HG02973 (cell line): ENCODE results near the gene SLC35C1.
"Not testable (repeated sequence)": the region's sequence is repeated elsewhere in the genome, so short reads cannot be mapped to it uniquely, and the experiment has no call there.

Experiments
- ATAC-seq: cut with Tn5 transposase; IDR thresholded peaks from one replicate; pipeline ENCODE4 v1.9.1; 2021; ENCODE audit warnings: moderate library complexity; ENCODE audit not compliant: unreplicated experiment

SLC35C1 gene

GRCh38 chr11:45809456-45810395 is 4.8 kb downstream of the SLC35C1 start:
- ATAC-seq, result no peak

DNA sequence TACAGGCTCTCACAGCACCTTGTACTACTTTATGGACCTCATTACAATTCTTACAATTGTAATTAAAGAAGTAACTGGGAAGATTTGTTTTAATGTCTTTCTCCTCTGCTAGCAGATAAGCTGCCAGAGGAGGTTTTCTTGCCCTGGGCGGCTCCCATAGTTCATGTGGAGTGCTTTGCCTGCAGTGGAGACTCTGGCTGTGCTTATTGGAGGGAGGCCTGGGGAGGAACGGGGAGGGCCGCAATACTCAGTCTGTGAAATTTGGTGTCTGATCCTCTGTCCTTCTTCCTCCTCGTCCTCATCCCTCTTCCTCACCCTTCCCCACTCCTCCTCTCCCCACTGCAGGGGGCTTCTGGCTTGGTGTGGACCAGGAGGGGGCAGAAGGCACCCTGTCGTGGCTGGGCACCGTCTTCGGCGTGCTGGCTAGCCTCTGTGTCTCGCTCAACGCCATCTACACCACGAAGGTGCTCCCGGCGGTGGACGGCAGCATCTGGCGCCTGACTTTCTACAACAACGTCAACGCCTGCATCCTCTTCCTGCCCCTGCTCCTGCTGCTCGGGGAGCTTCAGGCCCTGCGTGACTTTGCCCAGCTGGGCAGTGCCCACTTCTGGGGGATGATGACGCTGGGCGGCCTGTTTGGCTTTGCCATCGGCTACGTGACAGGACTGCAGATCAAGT is 5.6 kb downstream of the SLC35C1 start:
- ATAC-seq, result no peak

- ATAC-seq, result no peak
These were observed 6.1 kb downstream of the SLC35C1 start for GRCh38 chr11:45811109-45811435.

GRCh38 chr11:45811571-45812290 is 6.8 kb downstream of the SLC35C1 start:
- ATAC-seq, result no peak

DNA sequence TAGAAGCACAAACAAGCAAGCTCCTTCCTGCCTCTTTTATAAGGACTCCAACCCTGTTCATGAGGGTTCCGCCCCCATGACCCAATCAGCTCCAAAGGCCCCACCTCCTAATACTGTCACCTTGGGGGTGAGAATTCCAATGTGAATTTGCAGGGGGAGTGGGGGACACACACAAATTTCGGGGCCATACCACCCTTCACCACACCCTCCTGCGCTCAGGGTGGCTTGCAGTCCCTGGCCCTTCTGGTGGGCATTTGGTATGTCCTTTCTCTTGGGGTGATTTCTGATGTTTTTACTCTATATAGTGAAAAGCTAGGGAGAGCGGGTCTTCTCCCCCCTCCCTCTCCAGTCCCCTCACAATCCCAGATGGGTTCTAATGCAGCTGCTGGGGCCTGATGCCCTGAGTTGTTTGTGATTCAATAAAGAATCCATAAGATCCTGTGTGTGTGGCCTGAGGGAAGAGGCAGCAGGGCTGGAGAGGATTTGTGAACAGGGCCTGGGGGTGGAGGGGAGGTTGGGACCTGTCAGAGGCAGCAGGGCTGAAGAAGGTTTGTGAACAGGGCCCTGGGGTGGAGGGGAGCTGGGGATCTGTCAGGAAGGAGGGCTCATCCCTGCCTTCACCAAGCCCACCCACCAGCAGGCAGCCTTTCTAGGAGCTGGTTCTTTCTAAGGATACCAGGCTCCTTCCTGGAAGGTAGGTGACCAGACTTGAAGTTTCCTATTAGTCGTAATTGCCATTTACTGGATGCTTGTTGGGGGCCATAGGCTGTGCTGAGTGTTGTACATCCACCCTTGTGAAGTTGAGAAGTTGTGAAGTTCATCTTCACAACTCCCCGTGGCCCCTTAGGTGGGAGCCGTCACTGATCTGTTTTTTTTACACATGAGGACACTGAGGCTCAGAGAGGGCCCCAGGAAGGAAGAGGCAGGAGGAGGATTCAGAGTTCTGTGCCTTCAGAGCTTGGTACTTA is 7.9 kb downstream of the SLC35C1 start:
- no peak for ATAC-seq

GRCh38 chr11:45815747-45816146 is 10.8 kb downstream of the SLC35C1 start:
- ATAC-seq, result no peak

- ATAC-seq, result no peak
These were observed 11.7 kb downstream of the SLC35C1 start for GRCh38 chr11:45816614-45817013.

DNA sequence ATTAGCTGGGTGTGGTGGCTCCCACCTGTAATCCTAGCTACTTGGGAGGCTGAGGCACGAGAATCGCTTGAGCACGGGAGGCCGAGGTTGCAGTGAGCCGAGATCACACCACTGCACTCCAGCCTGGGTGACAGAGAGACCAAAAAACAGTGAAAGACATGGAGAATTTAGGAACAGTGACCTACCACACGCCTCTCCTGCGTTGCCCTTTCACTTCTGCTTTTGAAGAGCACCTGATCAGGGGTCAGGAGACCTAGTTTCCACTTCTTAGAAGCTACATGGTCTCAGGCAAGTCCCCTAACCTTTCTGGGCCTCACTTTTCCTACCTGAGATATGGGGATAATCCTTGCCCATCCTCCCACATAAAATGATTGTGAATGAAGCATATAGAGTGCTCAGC is 12.2 kb downstream of the SLC35C1 start:
- ATAC-seq, result no peak

GRCh38 chr11:45818961-45819605 is 14.1 kb downstream of the SLC35C1 start:
- ATAC-seq, result no peak

- ATAC-seq, result no peak
These were observed 15.4 kb downstream of the SLC35C1 start for GRCh38 chr11:45820211-45820857.

DNA sequence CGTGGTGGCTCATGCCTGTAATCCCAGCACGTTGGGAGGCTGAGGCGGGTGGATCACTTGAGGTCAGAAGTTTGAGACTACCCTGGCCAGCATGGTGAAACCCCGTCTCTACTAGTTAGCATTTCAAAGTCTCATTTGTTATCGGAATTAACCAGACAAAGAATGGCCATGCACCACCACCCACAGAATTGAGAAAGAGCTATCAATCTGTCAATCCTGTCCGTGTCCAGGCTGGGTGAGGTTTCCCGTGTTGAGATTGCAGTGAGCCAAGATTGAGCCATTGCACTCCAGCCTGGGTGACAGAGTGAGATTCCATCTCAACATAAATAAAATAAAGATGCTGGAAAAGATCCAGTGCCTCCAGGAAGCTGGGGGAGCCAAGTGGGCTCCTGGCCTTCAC is 21.5 kb downstream of the SLC35C1 start:
- not testable (repeated sequence) for ATAC-seq

- ATAC-seq, result no peak
These were observed 22.2 kb downstream of the SLC35C1 start for GRCh38 chr11:45827123-45827522.

DNA sequence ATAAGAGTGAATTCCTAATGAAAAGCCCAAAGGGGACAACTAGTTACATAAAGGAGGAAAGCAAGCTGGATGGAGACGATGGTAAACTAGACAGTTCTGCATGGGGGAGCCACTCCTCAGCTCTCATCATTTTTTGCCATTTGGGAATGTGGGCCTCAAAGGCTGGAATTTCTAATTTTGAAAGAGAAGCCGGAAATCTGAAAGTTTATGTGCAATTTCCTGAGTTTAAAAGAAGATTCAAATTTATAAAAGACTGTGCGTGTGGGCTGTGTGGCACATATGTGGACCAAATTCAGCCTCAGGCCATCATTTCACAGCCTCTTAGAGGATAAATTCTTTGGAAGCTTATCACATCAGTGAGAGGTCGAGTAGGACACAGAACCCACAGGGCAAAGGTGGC is 24.0 kb downstream of the SLC35C1 start:
- ATAC-seq, result no peak

- ATAC-seq, result no peak
These were observed 25.6 kb downstream of the SLC35C1 start for GRCh38 chr11:45830596-45830995.

DNA sequence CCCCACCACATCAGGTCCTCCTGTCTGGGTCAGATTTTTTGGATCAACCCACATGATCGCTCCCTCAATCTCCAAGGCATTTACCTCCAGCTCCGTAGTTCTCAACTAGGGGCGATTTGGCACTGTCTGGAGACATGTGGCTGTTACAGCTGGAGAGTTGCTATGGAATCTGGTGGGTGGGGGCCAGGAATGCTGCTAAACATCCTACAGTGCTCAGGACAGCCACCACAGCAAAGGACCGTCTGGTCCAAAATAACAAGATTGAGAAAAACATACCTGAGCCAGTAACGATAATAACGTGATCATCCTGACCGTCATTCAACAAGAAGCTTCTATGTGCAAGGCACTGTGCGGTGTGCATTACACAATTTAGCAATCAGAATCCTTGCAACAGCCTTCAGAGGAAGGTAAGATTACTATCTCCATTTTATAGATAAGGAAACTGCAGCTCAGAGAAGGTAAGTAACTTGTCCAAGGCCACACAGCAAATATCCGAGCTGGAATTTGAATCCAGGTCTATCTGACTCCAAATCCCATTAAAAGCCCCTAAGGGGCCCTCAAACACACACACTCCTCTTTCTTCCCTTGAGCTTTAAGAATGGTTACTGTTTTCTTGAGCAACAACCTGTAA is 28.0 kb downstream of the SLC35C1 start:
- no peak for ATAC-seq

GRCh38 chr11:45833761-45834160 is 28.8 kb downstream of the SLC35C1 start:
- ATAC-seq, result no peak

DNA sequence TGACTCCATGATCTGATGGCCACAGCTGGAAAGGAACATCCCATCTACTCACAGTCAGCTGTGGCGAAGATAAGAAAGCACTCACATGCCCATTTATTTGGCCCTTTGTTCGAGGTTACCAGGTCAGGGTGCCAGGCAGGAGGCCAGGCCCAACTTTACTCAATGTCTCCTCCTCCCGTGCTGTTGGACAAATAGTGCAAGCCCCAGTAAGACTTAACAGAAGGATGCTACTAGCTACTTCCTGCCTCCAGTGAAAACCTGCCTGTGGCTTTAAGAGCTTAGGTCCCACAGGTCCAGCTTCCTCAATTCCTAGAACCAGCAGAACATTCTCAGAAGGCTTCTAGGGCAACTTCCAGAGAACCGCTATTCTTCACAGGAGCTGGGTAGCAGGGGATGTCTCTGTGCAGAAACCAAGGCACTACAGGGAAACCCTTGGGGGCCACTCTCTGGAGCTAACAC is 29.4 kb downstream of the SLC35C1 start:
- no peak for ATAC-seq

GRCh38 chr11:45839204-45839603 is 34.3 kb downstream of the SLC35C1 start:
- ATAC-seq, result no peak

- not testable (repeated sequence) for ATAC-seq
These were observed 35.3 kb downstream of the SLC35C1 start for GRCh38 chr11:45840251-45840650.
